Activated naive CD4-positive, alpha-beta T cell treated with Interleukin-2 at 50 U/mL for 16 hours (primary cell): ENCODE results near the gene OGFOD1.
"Not testable (repeated sequence)": the region's sequence is repeated elsewhere in the genome, so short reads cannot be mapped to it uniquely, and the experiment has no call there.

Source experiments
- DNase-seq: peaks from one replicate; pipeline ENCODE4 v3.0.0-alpha.2; 2020

OGFOD1 gene

GRCh38 chr16:56481468-56482122, 30.2 kb downstream of the OGFOD1 start:
- no peak for DNase-seq

DNA sequence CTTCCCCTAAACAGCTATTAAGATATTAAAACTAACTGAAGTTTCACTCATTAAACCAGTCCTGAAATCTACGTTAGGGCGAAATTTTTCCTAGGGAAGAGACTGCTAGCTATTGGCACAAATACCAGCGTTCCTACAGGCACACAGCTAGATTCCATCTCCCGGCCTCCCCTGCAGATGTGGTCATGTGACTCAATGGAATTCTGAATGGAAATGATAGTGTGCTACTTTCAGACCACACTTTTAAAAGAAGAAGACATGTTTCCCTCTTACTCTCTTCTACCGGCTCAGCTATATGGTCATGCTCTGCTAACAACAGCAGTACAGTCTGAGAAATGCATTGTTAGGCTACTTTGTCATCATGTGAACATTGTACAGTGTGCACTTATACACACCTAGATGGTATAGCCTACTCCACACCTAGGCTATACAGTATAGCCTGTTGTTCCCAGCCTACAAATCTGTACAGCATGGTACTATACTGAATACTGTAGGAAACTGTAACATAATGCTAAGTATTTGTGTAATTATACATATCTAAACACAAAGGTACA, 31.4 kb downstream of the OGFOD1 start:
- no peak for DNase-seq

DNA sequence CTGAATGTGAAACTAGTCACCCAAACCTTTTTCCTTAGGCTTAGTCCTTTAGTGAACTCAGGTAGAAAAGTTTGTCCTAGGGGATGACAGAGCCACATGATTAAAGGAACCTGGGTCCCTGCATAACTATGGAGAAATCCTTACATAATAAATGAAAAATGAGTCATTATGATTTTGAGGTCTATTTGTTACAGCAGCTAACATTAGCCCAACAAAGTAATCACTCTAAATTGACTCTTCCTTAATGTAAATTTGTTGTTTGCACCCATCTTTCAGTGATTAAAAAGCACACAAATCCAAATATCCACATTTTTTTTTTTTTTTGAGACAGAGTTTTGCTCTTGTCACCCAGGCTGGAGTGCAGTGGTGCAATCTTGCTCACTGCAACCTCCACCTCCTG, 32.0 kb downstream of the OGFOD1 start:
- DNase-seq = no peak

GRCh38 chr16:56488035-56488434, 36.7 kb downstream of the OGFOD1 start:
- no peak for DNase-seq

DNA sequence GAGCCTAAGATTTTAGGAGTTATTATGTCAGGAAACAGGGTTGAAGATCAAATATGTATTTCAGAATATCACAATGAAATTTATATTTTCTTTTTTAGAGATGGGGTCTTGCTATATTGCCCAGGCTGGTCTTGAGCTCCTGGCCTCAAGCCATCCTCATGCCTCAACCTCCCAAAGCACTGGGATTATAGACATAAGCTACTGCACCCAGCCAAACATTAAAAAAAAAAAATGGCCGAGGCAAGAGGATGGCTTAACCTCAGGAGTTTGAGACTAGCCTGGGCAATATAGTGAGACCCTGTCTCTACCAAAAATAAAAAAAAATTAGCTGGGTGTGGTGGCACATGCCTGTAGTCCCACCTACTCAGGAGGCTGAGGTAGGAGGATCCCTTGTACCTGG, 37.5 kb downstream of the OGFOD1 start:
- DNase-seq = not testable (repeated sequence)

DNA sequence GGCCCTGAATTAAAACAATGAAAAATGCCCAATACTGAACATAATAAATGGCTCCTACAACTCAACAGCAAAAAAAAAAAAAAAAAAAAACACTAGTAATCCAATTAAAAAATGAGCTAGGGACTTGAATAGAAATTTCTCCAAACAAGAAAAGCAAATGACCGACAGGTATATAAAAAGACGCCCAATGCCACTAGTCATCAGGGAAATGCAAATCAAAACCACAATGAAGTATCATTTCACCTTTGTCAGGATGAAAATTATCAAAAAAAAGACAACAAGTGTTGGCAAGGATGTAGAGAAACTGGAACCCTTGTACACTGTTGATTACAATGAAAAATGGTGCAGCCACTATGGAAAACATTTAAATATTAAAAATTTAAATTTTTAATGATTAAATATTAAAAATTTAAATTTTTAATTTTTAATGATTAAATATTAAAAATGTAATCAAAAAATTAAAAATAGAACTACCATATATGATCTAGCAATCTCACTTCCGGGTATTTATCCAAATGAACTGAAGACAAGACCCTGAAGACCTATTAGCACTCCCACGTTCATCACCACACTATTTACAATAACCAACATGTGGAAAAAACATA, 40.4 kb downstream of the OGFOD1 start:
- no peak for DNase-seq

- DNase-seq = no peak
These were observed 41.8 kb downstream of the OGFOD1 start for GRCh38 chr16:56493126-56493525.

- no peak for DNase-seq
These were observed 42.5 kb downstream of the OGFOD1 start for GRCh38 chr16:56493815-56494214.

DNA sequence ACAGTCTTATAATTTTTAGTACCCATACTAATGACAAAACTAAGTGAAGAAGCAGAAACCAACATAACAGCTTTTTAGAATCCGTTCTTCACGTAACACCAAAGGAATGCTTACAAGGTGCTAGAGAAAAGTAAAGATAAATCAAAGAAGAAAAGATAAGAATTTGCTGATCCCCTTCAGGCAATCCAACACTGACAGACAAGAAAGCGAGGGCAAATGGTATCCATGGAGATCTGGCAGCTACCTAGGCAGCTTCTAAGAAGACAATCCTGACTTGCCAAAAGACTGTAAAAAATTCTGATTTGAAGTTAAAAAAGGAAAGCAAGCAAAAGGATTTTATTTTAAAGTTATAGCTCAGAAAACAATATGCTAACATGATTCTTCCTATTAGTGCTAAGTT, 53.8 kb downstream of the OGFOD1 start:
- DNase-seq = no peak

- DNase-seq = no peak
These were observed 55.6 kb downstream of the OGFOD1 start for GRCh38 chr16:56506941-56507340.

GRCh38 chr16:56510544-56510943, 59.2 kb downstream of the OGFOD1 start:
- no peak for DNase-seq

- no peak for DNase-seq
These were observed 60.7 kb downstream of the OGFOD1 start for GRCh38 chr16:56512025-56512424.

DNA sequence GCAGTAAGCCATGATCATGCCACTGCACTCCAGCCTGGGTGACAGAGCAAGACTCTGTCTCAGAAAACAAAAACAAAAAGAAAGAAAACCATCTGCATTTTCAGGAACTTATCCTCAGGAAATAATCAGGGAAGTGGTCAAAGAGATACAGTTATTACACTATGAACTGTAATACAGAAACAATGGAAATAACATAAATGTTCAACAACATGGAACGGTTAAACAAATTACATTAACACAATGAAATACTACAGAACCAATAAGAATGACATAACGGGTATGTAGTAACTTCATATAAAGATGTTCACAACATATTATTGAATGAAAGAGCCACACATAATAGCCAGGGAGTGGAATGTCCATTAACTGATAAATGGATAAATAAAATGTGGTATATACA, 61.7 kb downstream of the OGFOD1 start:
- DNase-seq = no peak

DNA sequence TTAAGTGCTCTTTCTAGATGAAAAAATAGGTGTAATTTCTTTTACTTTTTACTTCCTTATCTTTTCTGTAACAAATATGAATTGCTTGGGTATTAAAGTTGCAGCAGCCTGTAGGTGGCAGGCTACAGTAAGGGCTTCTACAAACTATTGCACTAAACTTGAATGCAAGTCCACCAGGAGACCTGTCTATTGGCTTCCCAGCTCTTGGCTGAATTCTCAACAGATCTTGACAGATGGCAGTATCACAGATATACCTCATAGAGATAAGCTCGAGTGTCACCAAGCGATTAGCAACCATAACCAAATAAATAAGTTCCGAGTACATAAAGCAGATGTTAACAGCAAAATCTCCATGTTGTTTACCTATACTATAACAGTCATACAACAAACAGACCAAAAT, 62.6 kb downstream of the OGFOD1 start:
- DNase-seq = peak; percentile 47

GRCh38 chr16:56514845-56515244, 63.5 kb downstream of the OGFOD1 start:
- no peak for DNase-seq

- DNase-seq = no peak
These were observed 64.3 kb downstream of the OGFOD1 start for GRCh38 chr16:56515665-56516064.

GRCh38 chr16:56517206-56517605, 65.9 kb downstream of the OGFOD1 start:
- DNase-seq = no peak

DNA sequence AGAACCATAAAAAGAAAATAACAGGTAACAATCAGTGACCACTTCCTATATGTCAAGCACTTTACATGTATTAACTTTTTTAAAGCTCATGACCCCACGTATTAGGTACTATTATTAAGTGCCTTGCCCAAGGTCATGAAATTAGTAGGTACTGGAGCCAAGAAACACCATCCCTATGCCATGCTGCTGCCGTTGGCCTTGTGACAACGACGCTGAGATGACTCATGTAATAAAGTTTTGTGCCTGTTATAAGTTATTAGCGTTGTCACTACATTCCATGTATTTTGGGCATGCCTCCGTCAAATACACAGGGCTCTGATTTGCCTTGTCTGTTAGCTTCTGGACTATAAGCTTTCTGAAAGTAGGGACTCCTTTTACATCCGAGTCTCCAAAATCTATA, 67.1 kb downstream of the OGFOD1 start:
- DNase-seq = no peak

DNA sequence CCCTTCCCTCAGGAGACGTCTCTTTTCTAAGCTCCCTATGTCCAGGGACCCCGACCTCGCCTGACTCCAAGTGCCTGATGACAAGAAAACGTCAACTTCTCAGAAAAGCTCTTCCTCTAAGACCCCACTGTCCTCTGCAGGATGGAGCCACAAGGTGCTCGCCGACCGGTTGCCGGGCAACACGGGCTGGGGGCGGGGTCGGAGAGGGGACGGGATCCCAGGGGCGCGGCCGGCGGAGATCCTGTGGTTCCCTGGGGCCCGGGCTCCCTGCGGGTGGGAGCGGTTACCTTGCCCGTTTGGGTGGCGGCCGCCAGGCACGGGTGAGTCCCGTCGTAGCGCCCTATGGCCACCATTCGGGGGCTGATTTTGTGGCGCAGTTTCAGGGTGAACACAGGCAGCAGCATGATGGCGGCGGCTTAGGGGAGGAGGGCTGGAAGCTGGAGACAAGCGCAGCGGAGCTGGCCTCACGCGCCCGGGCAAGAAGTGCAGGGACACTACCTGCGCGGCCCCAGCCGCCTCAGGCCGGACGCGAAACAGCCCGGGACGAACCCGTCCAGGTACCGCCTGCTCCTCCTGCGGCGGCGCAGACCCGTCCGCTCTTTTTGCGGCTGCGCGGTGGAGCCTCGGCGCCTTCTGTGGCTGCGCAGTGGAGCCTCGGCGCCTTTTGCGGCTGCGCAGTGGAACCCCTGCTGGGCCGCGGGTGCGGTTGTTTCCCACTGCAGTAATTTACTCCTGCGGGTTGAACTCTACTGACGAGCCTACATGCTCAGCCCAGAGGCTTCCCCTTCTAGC, 68.3 kb downstream of the OGFOD1 start, which contains the start of gene BBS2:
Gene BBS2, minus strand, starts transcription at position 566 of the 792 bp plus-strand sequence. Its CDS starts 162 bp downstream, at position 404.
- peak; percentile 93 for DNase-seq

DNA sequence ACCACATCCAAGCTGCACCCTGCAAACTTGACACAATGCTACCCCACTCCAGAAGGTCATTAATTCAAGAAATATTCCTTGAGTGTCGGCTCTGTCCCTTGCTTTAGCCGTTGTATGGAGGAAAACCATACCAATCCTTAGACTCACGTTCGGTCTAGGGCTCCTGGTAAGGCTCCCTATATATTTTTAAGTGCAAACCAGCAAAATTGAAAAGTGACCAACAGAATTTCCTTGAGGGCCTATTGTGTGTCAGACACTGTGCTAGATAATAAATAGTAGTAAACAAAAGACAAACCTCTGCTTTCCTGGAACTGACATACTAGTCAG, 68.9 kb downstream of the OGFOD1 start:
- no peak for DNase-seq

GRCh38 chr16:56525236-56525635, 73.9 kb downstream of the OGFOD1 start:
- DNase-seq = no peak
